ENCODE measurements around the gene GPR158.

GRCh38 chr10:25522294-25522693 is 347.5 kb downstream of the GPR158 start:
- TF ChIP-seq TEAD4 (IDR thresholded peaks at IDR 0.05) (no peak), CEBPB (IDR thresholded peaks at IDR 0.05) (no peak), FOXM1 (IDR thresholded peaks at IDR 0.05; ENCODE audit: borderline replicate concordance, low read depth) (no peak), TAF1 (IDR thresholded peaks at IDR 0.05; ENCODE audit: low read depth) (no peak), TCF12 (IDR thresholded peaks at IDR 0.05; ENCODE audit: low read depth) (no peak), EGR1 (IDR thresholded peaks at IDR 0.05) (no peak), CREB1 (IDR thresholded peaks at IDR 0.05; ENCODE audit: low read depth) (no peak), NFIC (IDR thresholded peaks at IDR 0.05) (no peak)
